HG03135 (cell line): ENCODE data around the gene PNPLA6.

Experiments used
- ATAC-seq: cut with Tn5 transposase; IDR thresholded peaks from one replicate; pipeline ENCODE4 v1.9.1; 2021; ENCODE audit warnings: mild to moderate bottlenecking, moderate library complexity; ENCODE audit not compliant: unreplicated experiment

Gene PNPLA6

GRCh38 chr19:7595466-7596133 lies 60.1 kb downstream of the PNPLA6 start, which contains the start of gene CAMSAP3:
Gene CAMSAP3 (plus strand): TSS chr19:7595863. CDS start chr19:7596003, 140 bp downstream.
- peak; percentile 54 for ATAC-seq

- ATAC-seq: no peak
Observed at GRCh38 chr19:7596211-7596937, 60.9 kb downstream of the PNPLA6 start.

- no peak for ATAC-seq
Observed at GRCh38 chr19:7597689-7598088, 62.2 kb downstream of the PNPLA6 start.

- no peak for ATAC-seq
Observed at GRCh38 chr19:7598180-7598579, 62.7 kb downstream of the PNPLA6 start.

GRCh38 chr19:7600721-7601120 lies 65.2 kb downstream of the PNPLA6 start:
- ATAC-seq: no peak

GRCh38 chr19:7602240-7602934 lies 66.9 kb downstream of the PNPLA6 start:
- ATAC-seq: no peak

- ATAC-seq: no peak
Observed at GRCh38 chr19:7602935-7603497, 67.5 kb downstream of the PNPLA6 start.

GRCh38 chr19:7603919-7604318 lies 68.4 kb downstream of the PNPLA6 start:
- ATAC-seq: no peak

GRCh38 chr19:7605490-7606222 lies 70.1 kb downstream of the PNPLA6 start:
- ATAC-seq: no peak

GRCh38 chr19:7606289-7606688 lies 70.8 kb downstream of the PNPLA6 start:
- no peak for ATAC-seq

GRCh38 chr19:7607212-7607873 lies 71.8 kb downstream of the PNPLA6 start:
- ATAC-seq: no peak

GRCh38 chr19:7607874-7608560 lies 72.5 kb downstream of the PNPLA6 start:
- ATAC-seq: no peak

GRCh38 chr19:7610491-7611240 lies 75.1 kb downstream of the PNPLA6 start:
- ATAC-seq: no peak
